Stimulated activated CD8-positive, alpha-beta memory T cell treated with anti-CD3 and anti-CD28 coated beads, Interleukin-12 subunit alpha, Interleukin-12 subunit beta, amount 100 ng/mL, for 24 hours (primary cell): ENCODE measurements around the gene LGI2.

Experiments
- DNase-seq: peaks from one replicate; pipeline ENCODE4 v3.0.0-alpha.2; 2020; ENCODE audit errors: extremely low read depth

Gene LGI2

GRCh38 chr4:24995346-24995919 is 35.3 kb downstream of the LGI2 start:
- no peak for DNase-seq

- no peak for DNase-seq
These were observed 37.1 kb downstream of the LGI2 start for GRCh38 chr4:24993551-24994080.

- DNase-seq = no peak
These were observed 37.8 kb downstream of the LGI2 start for GRCh38 chr4:24992968-24993367.

GRCh38 chr4:24991015-24991414 is 39.7 kb downstream of the LGI2 start:
- no peak for DNase-seq

GRCh38 chr4:24989327-24989726 is 41.4 kb downstream of the LGI2 start:
- DNase-seq = no peak

- no peak for DNase-seq
These were observed 42.0 kb downstream of the LGI2 start for GRCh38 chr4:24988776-24989175.

- no peak for DNase-seq
These were observed 45.9 kb downstream of the LGI2 start for GRCh38 chr4:24984602-24985532.

- DNase-seq = no peak
These were observed 50.0 kb downstream of the LGI2 start for GRCh38 chr4:24980740-24981139.

GRCh38 chr4:24980064-24980690 is 50.6 kb downstream of the LGI2 start:
- no peak for DNase-seq

- no peak for DNase-seq
These were observed 51.2 kb downstream of the LGI2 start for GRCh38 chr4:24979554-24979953.

- DNase-seq = no peak
These were observed 52.3 kb downstream of the LGI2 start for GRCh38 chr4:24978291-24979075.

- no peak for DNase-seq
These were observed 55.2 kb downstream of the LGI2 start for GRCh38 chr4:24975510-24975909.

- DNase-seq = no peak
These were observed 56.8 kb downstream of the LGI2 start for GRCh38 chr4:24973747-24974601.

GRCh38 chr4:24973404-24973746 is 57.4 kb downstream of the LGI2 start:
- DNase-seq = no peak

GRCh38 chr4:24971192-24971591 is 59.6 kb downstream of the LGI2 start:
- no peak for DNase-seq

- no peak for DNase-seq
These were observed 60.1 kb downstream of the LGI2 start for GRCh38 chr4:24970635-24971034.

GRCh38 chr4:24970191-24970590 is 60.6 kb downstream of the LGI2 start:
- DNase-seq = no peak

GRCh38 chr4:24969486-24969885 is 61.3 kb downstream of the LGI2 start:
- no peak for DNase-seq

- DNase-seq = no peak
These were observed 61.8 kb downstream of the LGI2 start for GRCh38 chr4:24968992-24969391.

GRCh38 chr4:24968278-24968677 is 62.5 kb downstream of the LGI2 start:
- DNase-seq = no peak

- no peak for DNase-seq
These were observed 63.4 kb downstream of the LGI2 start for GRCh38 chr4:24967346-24967745.
